ENCODE data around the gene CACNB3. TPM values are rescaled to one million over a fixed set of nuclear protein-coding genes. Genes with fewer than 3 reads are reported as not detected.
A peak's percentile ranks its signal among the peaks of the same experiment; 100 is the strongest.

The CACNB3 gene
- total and polyA plus RNA-seq, 2 of the 13 experiments (the other 11 are each of a cell fraction or from before 2014, with no cell fraction given), result 0.29 to 0.54 TPM

DNA sequence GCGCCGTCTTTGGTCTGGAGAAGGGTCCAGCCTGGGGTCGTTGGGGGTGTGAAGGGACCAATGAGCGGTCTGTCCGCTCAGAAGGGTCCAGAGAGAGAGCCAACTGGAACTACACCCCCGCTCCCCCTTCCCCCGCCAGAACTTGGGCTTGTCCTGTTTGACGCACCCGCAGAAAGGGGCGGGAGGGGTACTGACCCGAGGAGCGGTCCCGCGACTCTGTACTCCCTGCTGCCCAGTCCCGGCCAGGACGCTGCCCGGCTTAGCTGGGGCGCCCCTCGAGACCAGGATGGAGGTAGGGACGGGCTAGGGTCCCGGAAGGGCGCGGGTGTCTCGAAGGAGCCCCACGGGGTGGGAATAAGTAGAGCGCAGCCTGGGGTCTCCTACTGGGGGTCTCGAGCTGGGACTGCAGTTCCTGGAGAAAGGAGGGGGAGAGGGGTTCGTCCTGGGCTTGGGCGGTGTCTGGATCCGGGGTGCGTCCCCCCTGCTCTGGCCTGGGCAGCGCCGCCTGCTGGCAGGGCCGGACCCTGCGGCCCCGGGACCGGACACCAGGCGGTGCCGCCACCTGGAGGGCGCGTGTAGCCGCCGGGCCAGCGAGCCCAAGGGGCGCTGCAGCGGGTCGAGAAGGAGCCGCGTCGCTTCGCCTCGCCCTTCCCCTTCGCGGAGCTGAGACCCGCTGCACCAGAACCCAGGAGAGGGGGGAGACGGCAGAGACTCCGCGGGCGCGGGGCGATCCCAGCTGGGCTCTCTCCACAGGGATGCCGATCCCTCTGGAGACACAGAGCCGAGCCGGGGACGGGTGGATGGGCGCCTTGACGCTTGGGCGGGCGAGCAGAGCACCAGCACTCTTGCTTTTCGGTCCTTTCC is 3.8 kb upstream of the CACNB3 start (continued):
- TF ChIP-seq, protein P1, sequence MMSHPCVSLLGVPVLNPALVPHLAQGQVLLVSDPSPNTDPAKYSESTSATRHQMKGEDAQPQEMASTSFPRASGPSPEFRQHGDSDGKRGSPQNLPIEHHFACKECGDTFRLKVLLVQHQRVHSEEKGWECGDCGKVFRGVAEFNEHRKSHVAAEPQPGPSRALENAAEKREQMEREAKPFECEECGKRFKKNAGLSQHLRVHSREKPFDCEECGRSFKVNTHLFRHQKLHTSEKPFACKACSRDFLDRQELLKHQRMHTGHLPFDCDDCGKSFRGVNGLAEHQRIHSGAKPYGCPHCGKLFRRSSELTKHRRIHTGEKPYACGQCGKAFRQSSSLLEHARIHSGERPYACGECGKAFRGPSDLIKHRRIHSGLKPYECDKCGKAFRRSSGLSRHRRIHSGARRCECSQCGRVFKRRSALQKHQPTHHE (CRISPR knock-in tag; IDR thresholded peaks at IDR 0.05; ENCODE audit: borderline replicate concordance), result 0 out of 2 replicates have a peak, but pooled peaks have one; percentile 54
- peak; percentile 46; the same call in 1 of the 2 replicates for TF ChIP-seq ELF3 (CRISPR knock-in tag; IDR thresholded peaks at IDR 0.05)
- TF ChIP-seq ZFP36 (IDR thresholded peaks at IDR 0.05; ENCODE audit: borderline replicate concordance, low read depth, low read length, partially characterized antibody), result no peak
- no peak for TF ChIP-seq ZNF496 (CRISPR knock-in tag; IDR thresholded peaks at IDR 0.05; ENCODE audit: insufficient replicate concordance)
- TF ChIP-seq, protein P2, sequence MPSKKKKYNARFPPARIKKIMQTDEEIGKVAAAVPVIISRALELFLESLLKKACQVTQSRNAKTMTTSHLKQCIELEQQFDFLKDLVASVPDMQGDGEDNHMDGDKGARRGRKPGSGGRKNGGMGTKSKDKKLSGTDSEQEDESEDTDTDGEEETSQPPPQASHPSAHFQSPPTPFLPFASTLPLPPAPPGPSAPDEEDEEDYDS (CRISPR knock-in tag; IDR thresholded peaks at IDR 0.05), result no peak; the same call in 1 of the 2 replicates
- TF ChIP-seq NAIF1 (CRISPR knock-in tag; IDR thresholded peaks at IDR 0.05; ENCODE audit: borderline replicate concordance), result no peak; the same call in 1 of the 2 replicates
- TF ChIP-seq, protein P3, sequence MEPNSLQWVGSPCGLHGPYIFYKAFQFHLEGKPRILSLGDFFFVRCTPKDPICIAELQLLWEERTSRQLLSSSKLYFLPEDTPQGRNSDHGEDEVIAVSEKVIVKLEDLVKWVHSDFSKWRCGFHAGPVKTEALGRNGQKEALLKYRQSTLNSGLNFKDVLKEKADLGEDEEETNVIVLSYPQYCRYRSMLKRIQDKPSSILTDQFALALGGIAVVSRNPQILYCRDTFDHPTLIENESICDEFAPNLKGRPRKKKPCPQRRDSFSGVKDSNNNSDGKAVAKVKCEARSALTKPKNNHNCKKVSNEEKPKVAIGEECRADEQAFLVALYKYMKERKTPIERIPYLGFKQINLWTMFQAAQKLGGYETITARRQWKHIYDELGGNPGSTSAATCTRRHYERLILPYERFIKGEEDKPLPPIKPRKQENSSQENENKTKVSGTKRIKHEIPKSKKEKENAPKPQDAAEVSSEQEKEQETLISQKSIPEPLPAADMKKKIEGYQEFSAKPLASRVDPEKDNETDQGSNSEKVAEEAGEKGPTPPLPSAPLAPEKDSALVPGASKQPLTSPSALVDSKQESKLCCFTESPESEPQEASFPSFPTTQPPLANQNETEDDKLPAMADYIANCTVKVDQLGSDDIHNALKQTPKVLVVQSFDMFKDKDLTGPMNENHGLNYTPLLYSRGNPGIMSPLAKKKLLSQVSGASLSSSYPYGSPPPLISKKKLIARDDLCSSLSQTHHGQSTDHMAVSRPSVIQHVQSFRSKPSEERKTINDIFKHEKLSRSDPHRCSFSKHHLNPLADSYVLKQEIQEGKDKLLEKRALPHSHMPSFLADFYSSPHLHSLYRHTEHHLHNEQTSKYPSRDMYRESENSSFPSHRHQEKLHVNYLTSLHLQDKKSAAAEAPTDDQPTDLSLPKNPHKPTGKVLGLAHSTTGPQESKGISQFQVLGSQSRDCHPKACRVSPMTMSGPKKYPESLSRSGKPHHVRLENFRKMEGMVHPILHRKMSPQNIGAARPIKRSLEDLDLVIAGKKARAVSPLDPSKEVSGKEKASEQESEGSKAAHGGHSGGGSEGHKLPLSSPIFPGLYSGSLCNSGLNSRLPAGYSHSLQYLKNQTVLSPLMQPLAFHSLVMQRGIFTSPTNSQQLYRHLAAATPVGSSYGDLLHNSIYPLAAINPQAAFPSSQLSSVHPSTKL (CRISPR knock-in tag; IDR thresholded peaks at IDR 0.05), result no peak
- TF ChIP-seq, protein P4, sequence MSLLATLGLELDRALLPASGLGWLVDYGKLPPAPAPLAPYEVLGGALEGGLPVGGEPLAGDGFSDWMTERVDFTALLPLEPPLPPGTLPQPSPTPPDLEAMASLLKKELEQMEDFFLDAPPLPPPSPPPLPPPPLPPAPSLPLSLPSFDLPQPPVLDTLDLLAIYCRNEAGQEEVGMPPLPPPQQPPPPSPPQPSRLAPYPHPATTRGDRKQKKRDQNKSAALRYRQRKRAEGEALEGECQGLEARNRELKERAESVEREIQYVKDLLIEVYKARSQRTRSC (CRISPR knock-in tag; IDR thresholded peaks at IDR 0.05; ENCODE audit: low read depth), result no peak
- no peak for TF ChIP-seq RCOR2 (CRISPR knock-in tag; IDR thresholded peaks at IDR 0.05)
- TF ChIP-seq, protein P5, sequence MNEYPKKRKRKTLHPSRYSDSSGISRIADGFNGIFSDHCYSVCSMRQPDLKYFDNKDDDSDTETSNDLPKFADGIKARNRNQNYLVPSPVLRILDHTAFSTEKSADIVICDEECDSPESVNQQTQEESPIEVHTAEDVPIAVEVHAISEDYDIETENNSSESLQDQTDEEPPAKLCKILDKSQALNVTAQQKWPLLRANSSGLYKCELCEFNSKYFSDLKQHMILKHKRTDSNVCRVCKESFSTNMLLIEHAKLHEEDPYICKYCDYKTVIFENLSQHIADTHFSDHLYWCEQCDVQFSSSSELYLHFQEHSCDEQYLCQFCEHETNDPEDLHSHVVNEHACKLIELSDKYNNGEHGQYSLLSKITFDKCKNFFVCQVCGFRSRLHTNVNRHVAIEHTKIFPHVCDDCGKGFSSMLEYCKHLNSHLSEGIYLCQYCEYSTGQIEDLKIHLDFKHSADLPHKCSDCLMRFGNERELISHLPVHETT (CRISPR knock-in tag; conservative IDR thresholded peaks at IDR 0.05), result 0 out of 2 replicates have a peak, but pooled peaks have one; percentile 44
- TF ChIP-seq ARNTL (CRISPR knock-in tag; IDR thresholded peaks at IDR 0.05), result no peak
- peak; percentile 36; the same call in 1 of the 2 replicates for TF ChIP-seq ZMYM4 (CRISPR knock-in tag; IDR thresholded peaks at IDR 0.05)
- TF ChIP-seq YY1 (IDR thresholded peaks at IDR 0.05; ENCODE audit: insufficient read depth, insufficient replicate concordance, low read depth, low read length), result peak; percentile 66
